Thyroid gland (tissue), 4 donors: ENCODE results near the gene ADARB2. TPM values are rescaled to one million over a fixed set of nuclear protein-coding genes. Genes with fewer than 3 reads are reported as not detected.
"Not testable (repeated sequence)": the region's sequence is repeated elsewhere in the genome, so short reads cannot be mapped to it uniquely, and the experiment has no call there.

Experiments
- DNase-seq, 2 donors: peaks; one replicate each; pipeline ENCODE4 v3.0.0-alpha.2; 2019
- H3K27ac ChIP-seq, 3 donors: fragments of 200-600 bp; sonication (generic); 1 replicate in 2 of 3; 2 replicates in 1 of 3; pipeline ENCODE4 v1.5.1; 2016 to 2019; ENCODE audit warnings: mild to moderate bottlenecking in 1 of 3, moderate library complexity in 1 of 3
- H3K27me3 ChIP-seq: fragments of 200-600 bp; sonication (generic); one replicate; pipeline ENCODE4 v1.5.1; 2019
- H3K36me3 ChIP-seq, 2 donors: fragments of 200-600 bp; sonication (generic); one replicate each; pipeline ENCODE4 v1.5.1; 2016 to 2019
- H3K4me1 ChIP-seq, 2 donors: fragments of 200-600 bp; sonication (generic); one replicate each; pipeline ENCODE4 v1.5.1; 2017 to 2019
- H3K4me3 ChIP-seq, 3 donors: fragments of 200-600 bp; sonication (generic); replicated peaks in 1 of 3; 1 replicate in 2 of 3; 2 replicates in 1 of 3; pipeline ENCODE4 v1.5.1; 2016; ENCODE audit warnings: mild to moderate bottlenecking in 1 of 3
- H3K9me3 ChIP-seq: fragments of 200-600 bp; sonication (generic); one replicate; pipeline ENCODE4 v1.5.1; 2017
- CTCF ChIP-seq, 6 experiments: fragments of 200-600 bp in 3 of 6; fragments of 450-650 bp in 3 of 6; sonication (generic) in 3 of 6; IDR thresholded peaks; one replicate each; pipeline ENCODE4 v1.5.1; 2016 to 2019; ENCODE audit warnings: antibody characterized with exemption in 6 of 6, mild to moderate bottlenecking in 2 of 6, inconsistent platforms in 1 of 6, moderate library complexity in 1 of 6
- POLR2A ChIP-seq, 2 donors: fragments of 450-650 bp; IDR thresholded peaks; one replicate each; pipeline ENCODE4 v1.6.1; 2017; ENCODE audit warnings: antibody characterized with exemption in 2 of 2, mild to moderate bottlenecking in 2 of 2, moderate library complexity in 1 of 2
- WGBS, 2 donors: methylation state at CpG; one replicate each; pipeline ENCODE4 v1.1.5; 2017; 5-methylcytosine and 5-hydroxymethylcytosine counted together
- intact Hi-C: fragments of 100-400 bp; cut with DNase I; formaldehyde crosslinking; loops from one replicate; pipeline ENCODE4 v1.15.1; 2023
- total RNA-seq, 4 donors: library from RNA; depleted of rRNA; stranded (reverse); fragments of >200 nt; gene quantifications; one replicate each; pipeline ENCODE4 v1.2.3, GENCODE V29; 2016

The ADARB2 gene
- total RNA-seq, 4 donors from 2014 or later: 0.08 to 0.15 TPM; not detected in 2

GRCh38 chr10:1462032-1462431 lies 275.3 kb downstream of the ADARB2 start:
- H3K4me3 ChIP-seq: no peak overlapping the region
- no peak for DNase-seq
- intact Hi-C loops: no loop called here
- 50 to 59% methylated on average over 5 of the region's 5 CpGs for WGBS, 2 donors
- H3K27me3 ChIP-seq: no peaks in the 10 kb centered on the region
- no peaks in the 10 kb centered on the region for H3K4me1 ChIP-seq
- TF ChIP-seq POLR2A (IDR thresholded peaks at IDR 0.05): no peak
- no peak for TF ChIP-seq CTCF (IDR thresholded peaks at IDR 0.05)
- H3K9me3 ChIP-seq: no peaks in the 10 kb centered on the region
- H3K36me3 ChIP-seq: no peaks in the 10 kb centered on the region
- H3K27ac ChIP-seq: no peak overlapping the region

GRCh38 chr10:1461016-1461415 lies 276.3 kb downstream of the ADARB2 start:
- H3K27me3 ChIP-seq: no peaks in the 10 kb centered on the region
- no peaks in the 10 kb centered on the region for H3K36me3 ChIP-seq
- no peak for DNase-seq
- no peak overlapping the region for H3K27ac ChIP-seq
- TF ChIP-seq POLR2A (IDR thresholded peaks at IDR 0.05): no peak
- TF ChIP-seq CTCF (IDR thresholded peaks at IDR 0.05): no peak
- intact Hi-C loops: no loop called here
- no peaks in the 10 kb centered on the region for H3K9me3 ChIP-seq
- no peaks in the 10 kb centered on the region for H3K4me1 ChIP-seq
- no peak overlapping the region for H3K4me3 ChIP-seq
- 73 to 75% methylated on average over 9 of the region's 9 CpGs for WGBS, 2 donors

- 72 to 78% methylated on average over 5 to 6 of the region's 6 CpGs for WGBS, 2 donors
- H3K9me3 ChIP-seq, H3K4me3 ChIP-seq, DNase-seq, H3K27ac ChIP-seq, intact Hi-C loops, H3K4me1 ChIP-seq, H3K27me3 ChIP-seq, H3K36me3 ChIP-seq: not testable (repeated sequence)
Measured at GRCh38 chr10:1459664-1460063, 277.7 kb downstream of the ADARB2 start.

GRCh38 chr10:1454951-1455350 lies 282.4 kb downstream of the ADARB2 start:
- no peaks in the 10 kb centered on the region for H3K36me3 ChIP-seq
- H3K4me3 ChIP-seq: no peak overlapping the region
- no peak overlapping the region for H3K27ac ChIP-seq
- TF ChIP-seq CTCF (IDR thresholded peaks at IDR 0.05) (no peak), POLR2A (IDR thresholded peaks at IDR 0.05) (no peak)
- intact Hi-C loops: no loop called here
- H3K9me3 ChIP-seq: no peaks in the 10 kb centered on the region
- no peaks in the 10 kb centered on the region for H3K4me1 ChIP-seq
- H3K27me3 ChIP-seq: no peaks in the 10 kb centered on the region
- WGBS, 2 donors: 78 to 83% methylated on average over 6 of the region's 6 CpGs
- no peak for DNase-seq

GRCh38 chr10:1454428-1454827 lies 282.9 kb downstream of the ADARB2 start:
- Histone ChIP-seq H3K4me3 (no peak overlapping the region), H3K4me1 (no peaks in the 10 kb centered on the region), H3K9me3 (no peaks in the 10 kb centered on the region), H3K27ac (no peak overlapping the region), H3K27me3 (no peaks in the 10 kb centered on the region), H3K36me3 (no peaks in the 10 kb centered on the region)
- intact Hi-C loops: no loop called here
- TF ChIP-seq POLR2A (IDR thresholded peaks at IDR 0.05) (no peak), CTCF (IDR thresholded peaks at IDR 0.05) (no peak)
- no peak for DNase-seq
- 81 to 84% methylated on average over 6 of the region's 6 CpGs for WGBS, 2 donors

DNA sequence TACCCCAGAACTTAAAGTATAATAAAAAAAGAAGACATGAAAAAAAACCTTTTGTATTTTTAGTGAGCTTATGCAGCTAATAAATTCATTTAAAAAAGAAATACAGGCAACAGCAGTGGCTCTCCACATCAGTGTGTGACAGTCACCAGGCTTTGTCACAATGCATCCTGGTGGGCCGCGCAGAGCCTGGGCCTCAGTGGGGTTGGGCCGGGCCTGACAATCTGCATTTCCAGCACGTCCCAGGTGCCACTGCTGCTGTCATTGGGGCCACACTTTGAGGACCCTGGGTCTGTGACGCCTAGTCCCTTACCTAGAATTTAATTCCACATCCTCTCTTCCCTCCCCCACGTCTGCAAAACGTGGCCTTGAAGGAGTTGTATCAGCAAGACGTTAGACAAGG lies 284.5 kb downstream of the ADARB2 start:
- 66 to 67% methylated on average over 8 of the region's 8 CpGs for WGBS, 2 donors
- TF ChIP-seq POLR2A (IDR thresholded peaks at IDR 0.05): no peak
- no peak for TF ChIP-seq CTCF (IDR thresholded peaks at IDR 0.05)
- no peak for DNase-seq
- no peaks in the 10 kb centered on the region for H3K36me3 ChIP-seq
- H3K27ac ChIP-seq: no peak overlapping the region
- intact Hi-C loops: no loop called here
- no peaks in the 10 kb centered on the region for H3K9me3 ChIP-seq
- no peaks in the 10 kb centered on the region for H3K4me1 ChIP-seq
- no peaks in the 10 kb centered on the region for H3K27me3 ChIP-seq
- no peak overlapping the region for H3K4me3 ChIP-seq
